Right lobe of liver (tissue), 6 donors: Measurements from ENCODE around the gene DNAL4. TPM values are rescaled to one million over a fixed set of nuclear protein-coding genes. Genes with fewer than 3 reads are reported as not detected.

Source experiments
- ATAC-seq, 4 donors: fragments of 200-7000 bp; cut with Tn5 transposase; one replicate each; pipeline ENCODE4 v1.9.1; 2020; ENCODE audit warnings: mild to moderate bottlenecking in 4 of 4, moderate library complexity in 4 of 4
- DNase-seq, 3 donors: peaks; one replicate each; pipeline ENCODE4 v3.0.0-alpha.2; 2020
- H3K27ac ChIP-seq, 3 donors: fragments of 200-600 bp; one replicate each; pipeline ENCODE4 v1.8.0; 2022
- H3K27me3 ChIP-seq, 2 donors: fragments of 200-600 bp; one replicate each; pipeline ENCODE4 v1.8.0; 2022
- H3K36me3 ChIP-seq, 4 donors: fragments of 200-600 bp; sonication (generic) in 1 of 4; one replicate each; pipeline versions ENCODE4 v1.5.1 to v1.8.0; 2017 to 2022; ENCODE audit warnings: control low read depth in 1 of 4
- H3K4me1 ChIP-seq, 4 donors: fragments of 200-600 bp; sonication (generic) in 1 of 4; one replicate each; pipeline versions ENCODE4 v1.5.1 to v1.8.0; 2017 to 2022; ENCODE audit warnings: control low read depth in 1 of 4
- H3K4me3 ChIP-seq, 3 donors: fragments of 200-600 bp; one replicate each; pipeline ENCODE4 v1.8.0; 2022
- H3K9me3 ChIP-seq, 4 donors: fragments of 200-600 bp; sonication (generic) in 1 of 4; one replicate each; pipeline versions ENCODE4 v1.5.1 to v1.8.0; 2017 to 2022; ENCODE audit warnings: control low read depth in 1 of 4
- POLR2A ChIP-seq: fragments of 450-650 bp; IDR thresholded peaks from one replicate; pipeline ENCODE4 v1.6.1; 2017; ENCODE audit warnings: antibody characterized with exemption, mild to moderate bottlenecking
- WGBS: methylation state at CpG from one replicate; pipeline ENCODE4 v1.1.6; 2018; ENCODE audit warnings: low coverage, low lambda C conversion rate; ENCODE audit not compliant: insufficient coverage; ENCODE audit errors: missing lambda C conversion rate; 5-methylcytosine and 5-hydroxymethylcytosine counted together
- intact Hi-C, 2 donors: fragments of 100-400 bp; cut with DNase I; formaldehyde crosslinking; loops; one replicate each; pipeline versions ENCODE4 v1.11.2 to v1.14.1; 2022
- total RNA-seq, 6 experiments: library from RNA; depleted of rRNA in 2 of 6; stranded (reverse); fragments of >200 nt in 2 of 6; fragmentation: NEBNext Ultra II Directional in 3 of 6; extraction: Animal tissue kit (Norgen Biotek cat#: 25700) in 3 of 6; gene quantifications; one replicate each; pipeline versions ENCODE4 v1.1.0 to v1.2.4, GENCODE V29; 2016 to 2023
- TF ChIP-seq, protein P1 (sequence below), 4 donors: fragments of 200-600 bp in 3 of 4; fragments of 450-650 bp in 1 of 4; IDR thresholded peaks; one replicate each; pipeline versions ENCODE4 v1.5.1 to v1.8.0; 2016 to 2022; ENCODE audit warnings: antibody characterized with exemption in 4 of 4, mild to moderate bottlenecking in 2 of 4
- donor health status: DM: no; HTN: yes; CAD: no.
- donor health status: DM: no; HTN: no; CAD: no.
- donor health status: DM: no; HTN: no; CAD: no.
- donor health status: DM: no; HTN: yes; CAD: no.
- donor health status: DM: no; HTN: yes; CAD: no.

DNAL4 gene
- total RNA-seq, 6 experiments from 2014 or later, result 2.0 to 6.2 (median 5.1) TPM

DNA sequence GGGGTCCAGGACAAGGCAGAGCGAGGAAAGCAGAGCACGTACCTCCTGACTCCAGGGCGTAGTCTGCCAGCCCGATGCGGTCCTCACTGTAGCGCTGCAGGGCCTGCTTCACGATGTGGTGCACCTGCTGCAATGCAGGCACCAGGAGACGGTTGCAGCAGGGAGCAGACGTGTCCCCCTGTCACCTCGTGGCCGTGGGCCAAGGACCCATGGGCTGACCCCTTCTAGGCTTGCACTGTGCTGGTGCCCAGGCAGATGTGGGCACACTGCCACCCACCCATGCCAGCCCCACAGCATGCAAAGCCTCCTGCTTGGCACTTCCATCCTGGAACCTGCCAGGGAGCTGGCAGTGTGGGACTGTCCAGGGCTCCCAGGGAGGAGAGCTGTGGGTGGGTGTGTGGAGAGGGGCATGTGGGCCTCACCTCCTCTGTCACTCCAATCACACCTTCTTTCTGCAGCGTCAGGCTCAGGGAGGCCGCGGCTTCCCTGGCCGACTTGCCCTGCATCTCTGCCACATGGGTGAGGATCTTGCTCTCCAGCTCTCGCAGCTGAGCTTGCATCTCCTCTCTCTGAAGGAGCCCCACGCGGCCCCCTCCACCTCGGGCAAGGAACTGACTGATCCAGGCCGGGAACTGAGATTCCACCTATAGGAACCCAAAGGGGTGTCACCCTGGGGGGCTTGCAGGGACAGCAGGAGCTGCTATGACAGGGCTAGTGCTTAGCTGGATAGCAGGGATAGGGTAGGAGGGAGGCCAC lies 54.5 kb downstream of the DNAL4 start:
- H3K36me3 ChIP-seq, result peaks cover 3 to 94% (median 72%) of the 10 kb centered on the region in 4 donors
- WGBS, result no CpG with 5 or more reads among the region's 20 CpGs
- intact Hi-C loops, result no loop called here
- H3K4me3 ChIP-seq, result no peak overlapping the region
- no peak overlapping the region for H3K27ac ChIP-seq
- no peaks in the 10 kb centered on the region for H3K9me3 ChIP-seq
- DNase-seq (peak in 2 of 3 donors; percentile 58 to 72), ATAC-seq (peak in 1 of 4 donors; percentile 1)
- TF ChIP-seq, protein P1, sequence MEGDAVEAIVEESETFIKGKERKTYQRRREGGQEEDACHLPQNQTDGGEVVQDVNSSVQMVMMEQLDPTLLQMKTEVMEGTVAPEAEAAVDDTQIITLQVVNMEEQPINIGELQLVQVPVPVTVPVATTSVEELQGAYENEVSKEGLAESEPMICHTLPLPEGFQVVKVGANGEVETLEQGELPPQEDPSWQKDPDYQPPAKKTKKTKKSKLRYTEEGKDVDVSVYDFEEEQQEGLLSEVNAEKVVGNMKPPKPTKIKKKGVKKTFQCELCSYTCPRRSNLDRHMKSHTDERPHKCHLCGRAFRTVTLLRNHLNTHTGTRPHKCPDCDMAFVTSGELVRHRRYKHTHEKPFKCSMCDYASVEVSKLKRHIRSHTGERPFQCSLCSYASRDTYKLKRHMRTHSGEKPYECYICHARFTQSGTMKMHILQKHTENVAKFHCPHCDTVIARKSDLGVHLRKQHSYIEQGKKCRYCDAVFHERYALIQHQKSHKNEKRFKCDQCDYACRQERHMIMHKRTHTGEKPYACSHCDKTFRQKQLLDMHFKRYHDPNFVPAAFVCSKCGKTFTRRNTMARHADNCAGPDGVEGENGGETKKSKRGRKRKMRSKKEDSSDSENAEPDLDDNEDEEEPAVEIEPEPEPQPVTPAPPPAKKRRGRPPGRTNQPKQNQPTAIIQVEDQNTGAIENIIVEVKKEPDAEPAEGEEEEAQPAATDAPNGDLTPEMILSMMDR (IDR thresholded peaks at IDR 0.05), result no peak
- TF ChIP-seq POLR2A, result no peak
- H3K27me3 ChIP-seq, result no peaks in the 10 kb centered on the region
- peaks cover 0 to 24% (median 12%) of the 10 kb centered on the region in 4 donors for H3K4me1 ChIP-seq

DNA sequence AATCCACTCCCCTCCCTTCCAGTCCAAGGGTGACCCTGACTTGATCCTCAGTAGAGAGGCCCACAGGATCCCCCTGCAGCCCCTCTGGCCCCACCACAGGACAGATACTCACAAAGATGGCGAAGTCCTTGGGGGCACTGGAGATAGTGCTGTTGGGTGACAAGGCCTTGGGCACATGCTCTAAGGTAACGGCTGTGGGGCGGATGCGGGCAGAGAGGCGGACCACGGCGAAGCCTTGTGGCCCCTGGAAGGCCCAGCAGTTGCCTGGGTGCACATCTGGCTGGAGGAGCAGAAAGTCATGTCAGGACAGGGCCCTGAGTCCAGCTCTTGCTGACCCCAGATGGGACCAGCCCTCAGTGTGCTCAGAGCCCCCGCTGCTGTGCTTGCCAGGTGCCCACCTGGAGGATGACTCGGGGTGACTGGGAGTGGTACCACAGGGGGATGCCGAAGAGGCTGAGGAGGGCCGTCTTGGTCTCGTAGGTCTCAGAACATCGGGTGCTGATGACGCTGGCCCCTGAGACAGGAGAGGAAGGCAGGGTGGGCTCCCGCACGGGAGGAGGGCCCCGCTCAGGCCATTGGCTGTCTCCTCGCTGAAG lies 55.4 kb downstream of the DNAL4 start:
- DNase-seq (peak in 1 of 3 donors; percentile 47), ATAC-seq (no peak)
- no peak overlapping the region for H3K27ac ChIP-seq
- H3K4me1 ChIP-seq, result peaks cover 0 to 31% (median 16%) of the 10 kb centered on the region in 4 donors
- no peak overlapping the region for H3K4me3 ChIP-seq
- 100% methylated on average over 1 of the region's 18 CpGs for WGBS
- TF ChIP-seq, protein P1 (IDR thresholded peaks at IDR 0.05), result no peak
- no peak for TF ChIP-seq POLR2A
- intact Hi-C loops, result no loop called here
- no peaks in the 10 kb centered on the region for H3K27me3 ChIP-seq
- no peaks in the 10 kb centered on the region for H3K9me3 ChIP-seq
- peaks cover 3 to 85% (median 66%) of the 10 kb centered on the region in 4 donors for H3K36me3 ChIP-seq

DNA sequence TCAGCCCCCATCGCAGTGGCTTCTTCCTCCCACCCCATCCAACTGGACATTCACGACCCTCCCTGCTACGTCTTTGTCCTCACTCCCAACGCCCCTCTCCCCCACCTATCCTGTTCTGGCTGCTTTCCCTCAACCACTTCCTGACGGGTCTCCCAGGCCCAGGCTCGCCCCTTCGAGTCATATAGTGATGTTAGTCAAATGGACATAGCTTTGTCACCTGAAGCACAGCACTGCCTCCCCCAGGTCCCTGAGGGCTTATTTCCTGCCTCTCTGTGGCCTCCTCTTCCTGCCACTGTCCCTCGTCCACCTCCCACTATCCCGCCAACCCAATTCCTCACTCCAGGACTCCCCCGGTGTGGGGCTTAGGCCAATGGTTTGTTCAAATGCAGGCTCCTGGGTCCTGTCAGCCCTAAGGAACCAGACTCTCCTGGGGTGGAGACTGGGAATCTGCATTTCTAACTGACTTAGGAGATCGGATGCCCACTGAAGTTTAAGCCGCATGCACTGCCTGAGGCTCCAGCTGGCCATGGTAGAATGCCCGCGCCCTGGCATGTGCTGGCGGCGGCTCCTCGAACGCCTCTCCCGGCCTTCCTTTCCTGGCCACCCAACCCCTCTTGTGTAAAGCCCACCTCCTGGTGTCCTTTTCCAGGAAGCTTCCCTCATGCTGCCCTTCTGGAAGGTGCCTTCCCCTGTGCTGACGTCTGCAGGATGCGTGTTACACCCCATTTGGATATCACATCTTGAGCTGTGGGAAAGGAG lies 56.5 kb downstream of the DNAL4 start:
- WGBS, result 75% methylated on average over 10 of the region's 21 CpGs
- intact Hi-C loops, result no loop called here
- peaks cover 3 to 75% (median 57%) of the 10 kb centered on the region in 4 donors for H3K36me3 ChIP-seq

DNA sequence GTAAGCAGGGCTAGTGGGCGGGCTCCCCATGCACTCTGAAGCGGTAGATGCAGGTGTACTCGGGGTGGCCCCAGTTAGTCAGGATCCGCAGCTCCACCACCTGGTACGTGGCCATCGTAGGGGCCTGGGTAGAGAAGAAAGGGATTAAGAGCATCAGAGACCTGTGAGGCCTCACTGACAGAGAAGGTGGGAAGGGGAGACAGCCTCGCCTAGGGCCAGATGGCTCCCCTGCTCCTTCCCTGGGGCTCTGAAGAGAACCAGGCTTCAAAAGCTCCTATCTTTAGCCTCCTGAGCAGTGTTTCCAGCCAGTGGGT lies 57.7 kb downstream of the DNAL4 start:
- no peak for DNase-seq
- H3K9me3 ChIP-seq, result no peaks in the 10 kb centered on the region
- peaks cover 0 to 55% (median 26%) of the 10 kb centered on the region in 4 donors for H3K4me1 ChIP-seq
- no peak overlapping the region for H3K4me3 ChIP-seq
- peak overlapping the region in 1 of 3 donors; percentile 96 for H3K27ac ChIP-seq
- no peaks in the 10 kb centered on the region for H3K27me3 ChIP-seq
- intact Hi-C loops, result no loop called here
- TF ChIP-seq, protein P1 (IDR thresholded peaks at IDR 0.05), result no peak
- TF ChIP-seq POLR2A, result no peak
- H3K36me3 ChIP-seq, result peaks cover 3 to 63% (median 46%) of the 10 kb centered on the region in 4 donors
- 80% methylated on average over 2 of the region's 7 CpGs for WGBS
- no peak for ATAC-seq

More for the DNA sequence above, 56.5 kb downstream of the DNAL4 start:
- no peak overlapping the region for H3K27ac ChIP-seq
- no peaks in the 10 kb centered on the region for H3K27me3 ChIP-seq
- ATAC-seq (no peak), DNase-seq (peak in 1 of 3 donors; percentile 37)
- no peak overlapping the region for H3K4me3 ChIP-seq
- TF ChIP-seq, protein P1 (IDR thresholded peaks at IDR 0.05), result no peak
- TF ChIP-seq POLR2A, result no peak
- peaks cover 0 to 42% (median 21%) of the 10 kb centered on the region in 4 donors for H3K4me1 ChIP-seq
- H3K9me3 ChIP-seq, result no peaks in the 10 kb centered on the region
